NCI-H2227 treated with DMSO at 0.1 percent for 48 hours (cell line): ENCODE data around the gene USP37.
"Not testable (repeated sequence)": the region's sequence is repeated elsewhere in the genome, so short reads cannot be mapped to it uniquely, and the experiment has no call there.

Source experiments
- DNase-seq: peaks from one replicate; lab custom pipeline; 2025; lab: John Stamatoyannopoulos, UW

USP37 gene

GRCh38 chr2:218568190-218569037, at the start of gene USP37, which contains the start of gene CNOT9:
Gene USP37, minus strand, starts transcription at chr2:218568351. Its CDS starts 9,698 bp downstream, at chr2:218558653.
Gene CNOT9, plus strand, starts transcription at chr2:218568839. Its CDS starts 116 bp downstream, at chr2:218568955.
- peak; percentile 99 for DNase-seq

GRCh38 chr2:218615868-218616315, 47.7 kb upstream of the USP37 start:
- no peak for DNase-seq

- peak; percentile 54 for DNase-seq
These were observed 39.4 kb upstream of the USP37 start, which contains the start of gene PLCD4 for GRCh38 chr2:218607436-218608115. Gene PLCD4, plus strand, starts transcription at chr2:218607899. Its CDS starts 7,841 bp downstream, at chr2:218615740.

GRCh38 chr2:218605432-218605831, 37.3 kb upstream of the USP37 start:
- no peak for DNase-seq

GRCh38 chr2:218585541-218585940, 17.4 kb upstream of the USP37 start:
- no peak for DNase-seq

GRCh38 chr2:218583983-218584850, 16.1 kb upstream of the USP37 start:
- no peak for DNase-seq

- DNase-seq: no peak
These were observed 13.9 kb upstream of the USP37 start for GRCh38 chr2:218582076-218582475.

GRCh38 chr2:218578272-218578877, 10.2 kb upstream of the USP37 start:
- DNase-seq: no peak

- DNase-seq: no peak
These were observed 9.5 kb upstream of the USP37 start for GRCh38 chr2:218577482-218578220.

GRCh38 chr2:218576854-218577253, 8.7 kb upstream of the USP37 start:
- DNase-seq: no peak

GRCh38 chr2:218570850-218571249, 2.7 kb upstream of the USP37 start:
- DNase-seq: no peak

- DNase-seq: peak; percentile 49
These were observed 1.7 kb upstream of the USP37 start for GRCh38 chr2:218569661-218570500.

- peak; percentile 70 for DNase-seq
These were observed 884 bp upstream of the USP37 start for GRCh38 chr2:218569038-218569431.

GRCh38 chr2:218567797-218568189, 358 bp downstream of the USP37 start:
- peak; percentile 44 for DNase-seq

- DNase-seq: no peak
These were observed 1.9 kb downstream of the USP37 start for GRCh38 chr2:218566296-218566695.

GRCh38 chr2:218564056-218564455, 4.1 kb downstream of the USP37 start:
- no peak for DNase-seq

GRCh38 chr2:218558986-218559385, 9.2 kb downstream of the USP37 start:
- no peak for DNase-seq

- no peak for DNase-seq
These were observed 10.2 kb downstream of the USP37 start for GRCh38 chr2:218557941-218558340.

GRCh38 chr2:218555527-218555926, 12.6 kb downstream of the USP37 start:
- no peak for DNase-seq

- not testable (repeated sequence) for DNase-seq
These were observed 13.9 kb downstream of the USP37 start for GRCh38 chr2:218554225-218554624.
